SKM-1 (cell line): ENCODE results near the gene KAT6B.
"Not testable (repeated sequence)": the region's sequence is repeated elsewhere in the genome, so short reads cannot be mapped to it uniquely, and the experiment has no call there.

Experiments
- DNase-seq: peaks from one replicate; lab custom pipeline; 2025; ENCODE audit not compliant: unreplicated experiment; lab: John Stamatoyannopoulos, UW

KAT6B gene

DNA sequence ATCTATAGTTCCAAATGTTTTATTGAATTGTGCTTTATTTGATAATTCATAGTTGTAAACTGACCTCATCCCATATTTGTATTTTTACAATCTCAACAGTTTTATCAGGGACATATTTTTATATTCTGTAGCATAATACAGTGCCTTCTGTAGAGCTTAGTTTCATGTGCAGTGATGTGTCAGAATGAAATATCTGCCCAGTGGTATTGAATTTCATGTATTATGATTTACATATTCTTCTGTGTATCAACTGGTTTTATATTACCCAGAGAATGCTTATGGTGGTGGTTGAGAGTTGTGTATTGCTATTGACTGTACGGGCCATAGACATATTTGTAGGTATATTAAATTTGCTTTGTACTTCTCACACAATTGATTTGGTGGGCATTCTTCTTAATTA, 89.9 kb downstream of the KAT6B start:
- DNase-seq, result no peak

DNA sequence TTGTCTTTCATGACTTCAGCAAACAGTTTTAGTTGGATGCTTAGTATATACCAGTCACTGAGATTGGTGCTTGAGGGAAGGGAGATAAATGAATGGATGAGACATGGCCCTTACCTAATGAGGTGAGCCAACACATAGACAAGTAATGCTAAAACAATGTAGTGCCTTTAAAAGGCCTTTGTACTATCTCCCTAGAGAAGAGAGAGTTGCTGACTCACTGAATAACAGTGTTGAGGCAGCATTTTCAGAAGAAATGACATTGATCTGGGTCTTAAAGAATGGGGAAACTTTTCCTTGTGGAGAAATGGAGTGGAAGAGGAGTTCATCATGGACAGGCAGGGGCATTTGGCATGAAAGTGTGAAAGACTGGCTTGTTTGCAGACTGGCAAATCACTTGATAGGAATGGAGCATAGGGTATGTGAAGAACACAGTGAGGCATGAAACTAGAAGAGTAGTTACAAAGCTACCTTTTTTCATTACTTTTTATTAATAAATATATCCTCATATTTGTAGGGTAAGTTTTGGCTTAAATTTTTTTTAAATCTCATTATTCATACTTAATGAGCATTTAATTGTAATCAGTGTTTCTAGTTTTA, 91.2 kb downstream of the KAT6B start:
- DNase-seq, result no peak

DNA sequence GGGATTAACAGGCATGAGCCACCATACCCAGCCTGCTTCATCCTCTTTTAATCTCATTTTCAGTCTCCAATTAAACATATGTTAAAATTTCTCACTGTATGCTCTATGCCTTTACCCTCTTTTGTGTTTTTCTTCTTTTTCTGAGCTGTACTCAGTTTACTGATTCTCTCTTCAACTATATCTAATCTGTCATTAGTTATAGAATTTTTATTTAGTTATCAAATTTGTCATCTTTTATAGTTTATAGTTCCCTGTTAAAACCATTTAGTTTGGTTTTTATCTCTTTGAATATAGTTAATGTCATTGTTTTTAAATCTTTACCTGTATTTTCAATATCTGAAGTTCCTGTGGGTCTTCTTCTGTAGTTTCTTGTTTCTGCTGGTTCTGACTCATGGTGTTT, 93.3 kb downstream of the KAT6B start:
- DNase-seq, result no peak

DNA sequence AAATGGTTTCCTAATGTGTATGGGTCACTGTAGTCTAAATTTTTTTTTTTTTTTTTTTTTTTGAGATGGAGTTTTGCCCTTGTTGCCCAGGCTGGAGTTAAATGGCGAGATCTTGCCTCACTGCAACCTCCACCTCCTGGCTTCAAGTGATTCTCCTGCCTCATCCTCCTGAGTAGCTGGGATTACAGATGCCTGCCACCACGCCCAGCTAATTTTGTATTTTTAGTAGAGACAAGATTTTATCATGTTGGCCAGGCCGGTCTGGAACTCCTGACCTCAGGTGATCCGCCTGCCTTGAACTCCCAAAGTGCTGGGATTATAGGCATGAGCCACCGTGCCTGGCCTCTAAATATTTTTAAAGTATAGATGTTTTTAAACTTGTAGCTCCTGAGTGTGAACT, 94.7 kb downstream of the KAT6B start:
- not testable (repeated sequence) for DNase-seq

DNA sequence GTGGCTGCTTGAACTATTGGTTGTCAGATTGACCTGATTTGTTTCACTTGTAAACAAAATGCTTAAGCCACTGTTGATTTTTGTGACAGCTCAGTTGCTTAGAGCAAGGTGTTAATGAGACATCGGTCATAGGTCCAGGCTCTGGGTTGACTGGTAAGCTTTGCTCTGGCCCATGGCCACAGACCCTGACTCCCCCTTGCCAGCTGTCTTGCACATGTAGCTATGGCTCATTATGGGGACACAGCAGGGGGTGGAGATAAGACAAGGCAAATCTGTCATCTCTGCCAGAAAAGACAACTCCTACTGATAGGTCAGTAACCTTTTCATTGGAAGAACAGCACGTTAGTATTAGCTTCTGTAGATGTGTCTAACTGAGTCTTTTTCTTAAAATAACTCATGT, 95.3 kb downstream of the KAT6B start:
- DNase-seq, result no peak

DNA sequence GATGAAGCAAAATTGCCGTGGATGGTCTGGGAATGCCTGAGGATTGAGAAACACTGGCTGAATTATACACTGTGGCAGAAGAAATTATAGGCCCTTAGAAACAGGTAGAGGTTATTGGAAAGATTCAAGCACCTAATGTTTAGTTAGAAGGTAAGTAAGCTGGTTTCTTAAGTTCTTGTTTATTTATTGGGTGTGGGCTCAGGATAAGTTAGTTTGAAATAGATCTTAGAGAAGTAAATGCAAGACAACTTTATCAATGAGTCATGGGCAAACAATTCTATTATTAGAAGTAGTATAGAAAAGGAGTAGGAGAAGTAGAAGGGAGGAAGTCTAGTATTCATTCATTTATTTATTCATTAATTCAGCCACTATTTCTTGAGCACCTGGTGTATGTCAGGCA, 96.5 kb downstream of the KAT6B start:
- no peak for DNase-seq

DNA sequence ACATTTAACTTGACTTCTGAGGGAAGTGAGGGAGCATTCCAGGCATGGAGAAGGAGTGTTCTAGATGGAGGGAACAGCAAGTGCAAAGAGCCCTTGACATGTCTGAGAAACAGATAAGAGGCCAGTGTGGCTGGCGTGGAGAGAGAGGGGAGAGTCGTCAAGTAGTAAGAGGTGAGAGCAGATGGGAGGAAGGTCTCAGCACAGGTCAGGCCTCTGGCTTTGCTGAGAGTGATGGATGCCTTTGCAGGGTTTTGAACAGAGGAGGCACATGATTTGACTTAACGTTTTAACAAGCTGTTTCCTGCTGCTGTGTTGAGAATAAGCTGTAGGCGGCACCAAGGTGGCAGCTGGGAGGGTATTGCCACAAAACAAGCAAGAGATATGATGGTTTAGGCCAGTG, 97.2 kb downstream of the KAT6B start:
- DNase-seq, result no peak

DNA sequence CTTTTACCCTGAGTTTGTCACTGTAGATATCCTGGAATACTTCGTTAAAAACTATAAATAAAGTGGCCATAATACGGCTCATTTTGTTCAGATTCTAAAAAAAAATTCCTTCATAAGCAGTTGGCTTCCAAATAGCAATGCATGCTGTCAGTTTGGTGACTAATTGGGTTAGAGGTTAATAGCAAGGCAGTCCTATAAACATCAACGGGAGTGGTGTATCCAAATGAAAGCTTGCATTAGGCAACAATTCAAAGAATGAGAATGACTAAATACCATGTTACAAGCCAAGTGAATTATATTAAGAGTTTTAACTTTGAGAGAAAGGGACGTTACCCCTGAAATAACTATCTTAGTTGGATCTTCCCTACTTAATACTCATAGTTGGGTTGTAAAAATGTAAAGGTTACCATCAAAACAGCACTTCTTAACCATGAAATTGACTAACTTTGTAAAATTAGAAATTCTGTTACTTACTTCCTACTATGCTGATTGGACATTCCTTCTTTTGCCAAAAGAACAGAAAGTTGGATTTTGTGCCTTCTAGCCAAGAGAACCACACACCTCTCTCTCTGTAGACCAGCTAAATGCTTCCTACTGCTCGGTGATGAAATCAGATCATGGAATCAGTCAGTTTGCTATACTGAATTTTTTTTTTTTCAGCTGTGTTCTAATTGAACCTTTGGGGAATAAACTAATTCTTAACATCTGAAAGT, 98.0 kb downstream of the KAT6B start:
- no peak for DNase-seq

DNA sequence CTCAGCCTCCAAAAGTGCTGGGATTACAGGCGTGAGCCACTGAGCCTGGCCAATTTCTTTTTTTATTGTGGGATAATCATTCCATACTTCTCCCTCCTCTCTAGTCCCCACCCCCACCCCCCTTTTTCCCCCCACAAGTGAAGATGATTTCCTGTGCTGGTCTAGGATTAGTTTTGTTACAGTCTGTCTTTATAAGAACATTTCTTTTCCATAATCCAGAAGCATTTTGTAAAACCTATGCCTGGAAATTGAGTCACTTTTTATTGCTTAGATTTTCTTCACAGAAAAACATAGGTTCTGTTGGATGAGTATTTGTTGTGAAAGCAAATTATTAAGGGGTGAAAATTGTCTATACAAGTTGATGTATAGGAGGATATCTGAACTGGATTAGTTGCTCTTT, 98.9 kb downstream of the KAT6B start:
- DNase-seq, result no peak

DNA sequence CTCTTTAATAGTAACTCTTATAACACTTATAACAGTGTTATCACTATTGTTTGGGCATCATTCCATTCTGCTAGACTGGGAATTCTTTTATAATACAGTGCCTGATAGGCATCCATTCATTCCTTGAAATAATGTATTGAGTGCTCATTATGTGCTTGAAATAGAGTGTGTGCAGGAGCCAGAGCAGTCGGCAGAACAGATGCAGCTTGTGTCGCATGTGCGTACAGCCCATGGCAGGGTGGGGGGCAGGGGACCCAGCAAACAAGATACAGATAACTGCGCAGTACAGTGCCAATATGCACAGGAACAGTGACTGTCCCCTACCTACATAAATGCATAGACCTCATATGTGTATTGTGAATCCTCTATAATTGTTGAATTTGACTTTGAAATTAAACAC, 99.3 kb downstream of the KAT6B start:
- DNase-seq, result no peak

DNA sequence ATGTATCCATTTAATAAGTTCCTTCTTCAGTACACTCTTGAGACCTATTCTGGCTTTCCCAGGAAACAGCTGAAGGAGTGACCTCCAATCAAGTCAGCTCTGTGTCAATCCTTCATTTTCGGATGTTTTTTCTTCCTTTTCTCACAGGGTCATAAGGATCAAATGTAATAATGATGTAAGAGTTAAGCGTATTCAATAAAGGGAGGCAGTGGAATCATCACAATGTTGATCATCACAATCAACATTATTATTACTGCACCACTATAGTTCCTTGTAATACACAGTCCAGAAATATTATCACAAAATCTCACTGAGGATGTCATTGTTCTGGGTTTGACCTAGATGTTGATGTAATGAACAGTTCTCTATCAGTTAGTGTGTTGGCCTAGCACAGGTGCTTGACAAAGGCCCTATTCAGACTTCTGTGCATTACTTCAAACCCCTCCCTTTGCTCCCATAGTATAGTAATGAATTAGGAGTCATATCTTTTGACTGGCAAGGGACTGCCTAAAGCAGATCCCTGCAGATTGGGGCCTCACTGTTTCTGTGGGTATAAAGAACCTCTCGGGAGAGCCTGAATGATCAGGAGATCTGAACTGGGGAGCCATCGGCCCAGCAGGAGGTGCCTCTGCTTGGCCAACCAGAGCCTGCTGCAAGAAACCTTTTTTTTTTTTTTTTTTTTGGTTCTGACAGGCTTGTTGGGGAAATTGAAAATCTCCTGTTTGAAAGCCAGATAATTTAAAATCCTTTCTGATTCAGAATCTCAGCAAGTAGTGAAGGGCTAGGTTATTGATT, 100.6 kb downstream of the KAT6B start:
- no peak for DNase-seq

DNA sequence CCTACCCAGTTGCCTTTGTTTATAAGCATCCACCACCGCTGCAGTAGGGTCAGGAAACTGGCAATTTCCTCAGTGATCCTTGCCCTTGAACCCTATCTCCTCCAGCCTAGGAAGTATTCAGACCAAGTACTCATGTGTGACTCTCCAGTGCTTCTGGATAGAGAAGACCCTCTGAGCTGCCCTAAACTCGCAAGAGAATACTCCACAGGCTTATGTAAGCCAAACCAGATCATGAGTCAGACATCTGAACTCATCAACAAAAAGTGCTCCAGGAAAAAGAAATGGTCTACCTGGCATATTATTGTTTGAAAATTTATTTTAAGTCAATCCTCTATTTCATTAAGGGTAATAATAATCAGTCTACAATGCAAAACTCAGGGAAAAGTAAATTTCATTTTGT, 101.3 kb downstream of the KAT6B start:
- DNase-seq, result no peak

DNA sequence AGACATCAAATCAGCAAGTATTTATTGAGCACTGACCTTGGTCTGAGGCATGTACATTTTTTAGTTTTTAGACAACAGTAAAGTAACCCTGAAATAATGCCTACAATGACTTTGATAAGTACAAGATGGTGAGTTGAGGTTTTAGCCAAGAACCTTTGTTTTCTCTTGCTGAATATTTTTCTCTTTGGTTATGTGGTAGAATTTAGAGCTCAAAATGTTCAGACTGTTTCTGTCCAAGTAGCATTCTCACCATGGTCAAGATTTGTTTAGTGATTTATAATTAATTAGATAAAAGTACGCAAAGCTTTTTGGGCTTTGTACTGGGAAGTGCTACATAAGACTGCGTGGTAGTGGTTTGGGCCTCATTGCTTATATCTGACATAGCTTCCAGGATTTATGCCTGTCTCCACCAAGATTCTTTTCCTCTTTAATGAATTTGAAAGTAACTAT, 102.4 kb downstream of the KAT6B start:
- no peak for DNase-seq

DNA sequence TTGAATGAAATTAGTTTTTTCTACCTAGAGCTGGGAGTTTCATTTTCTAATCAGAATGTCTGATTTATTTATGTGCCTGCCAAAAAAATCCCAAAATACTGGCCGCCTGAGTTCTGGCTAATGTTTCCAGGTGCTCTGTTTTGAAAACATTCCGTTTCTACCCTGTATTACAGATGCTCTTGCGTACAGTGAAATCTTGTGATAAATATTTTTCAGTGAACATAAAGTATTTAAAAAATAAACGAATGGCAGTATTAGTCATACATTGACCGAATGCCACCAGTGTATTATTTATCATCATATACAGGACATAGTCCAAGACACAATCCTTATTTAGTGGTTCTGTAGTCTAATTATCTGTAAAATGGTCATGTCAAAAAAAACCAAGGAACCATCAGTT, 102.8 kb downstream of the KAT6B start:
- DNase-seq, result no peak

DNA sequence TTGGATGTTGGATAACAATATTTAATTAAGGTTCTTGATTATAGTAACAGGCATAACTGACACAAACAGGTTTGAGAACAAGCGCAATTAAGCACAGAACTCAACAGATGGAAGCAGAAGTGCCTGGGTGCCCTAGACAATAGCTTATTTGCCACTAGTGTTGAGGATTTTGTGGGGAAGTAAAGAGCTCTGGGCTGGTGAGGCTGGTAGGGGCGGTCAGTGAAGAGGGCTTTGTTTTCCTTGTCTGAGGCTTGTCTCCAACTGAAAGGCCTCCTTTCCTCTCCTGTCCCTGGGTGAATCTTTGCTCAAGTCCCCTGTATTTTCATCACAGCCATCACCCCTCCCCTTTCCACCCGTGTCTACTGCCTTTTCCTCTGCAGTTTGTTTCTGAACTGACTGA, 104.6 kb downstream of the KAT6B start:
- DNase-seq, result no peak

DNA sequence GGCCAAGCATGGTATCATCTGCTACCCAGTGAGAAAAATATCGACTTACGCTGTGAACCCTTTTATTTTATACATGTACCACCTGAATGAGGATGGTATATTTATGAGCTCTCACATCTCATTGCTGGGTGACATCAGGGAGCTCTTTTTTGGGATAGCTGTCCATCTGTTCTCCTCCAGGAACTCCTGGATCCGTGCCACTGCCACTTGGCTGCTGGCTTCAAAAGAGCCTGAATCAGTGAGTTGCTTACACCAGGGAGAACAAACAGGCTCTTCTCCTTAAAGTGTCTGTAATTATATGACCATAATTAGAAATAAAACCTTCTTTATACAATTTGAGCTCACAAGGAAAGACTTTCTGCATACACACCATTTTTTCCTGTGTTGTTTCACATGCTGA, 106.2 kb downstream of the KAT6B start:
- DNase-seq, result no peak

DNA sequence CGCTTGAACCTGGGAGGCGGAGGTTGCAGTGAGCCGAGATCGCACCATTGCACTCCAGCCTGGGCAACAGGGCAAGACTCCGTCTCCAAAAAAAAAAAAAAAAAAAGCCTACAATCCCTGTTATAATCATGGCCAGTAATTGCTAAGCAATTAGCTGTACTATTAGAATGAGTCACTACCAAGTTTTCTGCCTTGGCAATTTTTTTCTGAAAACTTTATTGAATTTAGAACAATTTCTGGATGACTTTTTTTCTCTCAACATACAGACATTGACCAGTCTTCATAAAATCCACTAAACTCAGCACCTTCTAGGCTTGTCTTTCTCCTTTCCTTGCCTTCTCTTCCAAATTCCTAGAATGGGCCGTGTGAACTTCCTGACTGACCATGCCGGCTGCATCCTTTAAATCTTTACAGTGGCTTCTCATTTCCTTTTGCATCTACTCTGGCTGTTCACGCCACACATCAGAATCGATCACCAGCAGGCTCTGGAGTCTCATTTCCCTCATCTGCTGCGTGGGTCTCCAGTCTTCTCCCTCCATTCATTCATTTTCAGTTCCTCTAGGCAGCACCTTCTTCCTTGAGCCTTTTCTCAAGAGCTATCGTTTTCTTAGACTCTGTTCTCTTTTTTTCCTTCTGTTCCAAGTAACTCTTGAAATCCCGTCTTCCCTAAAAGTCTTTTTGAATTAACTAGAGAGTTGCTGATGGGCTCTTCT, 107.9 kb downstream of the KAT6B start:
- no peak for DNase-seq

DNA sequence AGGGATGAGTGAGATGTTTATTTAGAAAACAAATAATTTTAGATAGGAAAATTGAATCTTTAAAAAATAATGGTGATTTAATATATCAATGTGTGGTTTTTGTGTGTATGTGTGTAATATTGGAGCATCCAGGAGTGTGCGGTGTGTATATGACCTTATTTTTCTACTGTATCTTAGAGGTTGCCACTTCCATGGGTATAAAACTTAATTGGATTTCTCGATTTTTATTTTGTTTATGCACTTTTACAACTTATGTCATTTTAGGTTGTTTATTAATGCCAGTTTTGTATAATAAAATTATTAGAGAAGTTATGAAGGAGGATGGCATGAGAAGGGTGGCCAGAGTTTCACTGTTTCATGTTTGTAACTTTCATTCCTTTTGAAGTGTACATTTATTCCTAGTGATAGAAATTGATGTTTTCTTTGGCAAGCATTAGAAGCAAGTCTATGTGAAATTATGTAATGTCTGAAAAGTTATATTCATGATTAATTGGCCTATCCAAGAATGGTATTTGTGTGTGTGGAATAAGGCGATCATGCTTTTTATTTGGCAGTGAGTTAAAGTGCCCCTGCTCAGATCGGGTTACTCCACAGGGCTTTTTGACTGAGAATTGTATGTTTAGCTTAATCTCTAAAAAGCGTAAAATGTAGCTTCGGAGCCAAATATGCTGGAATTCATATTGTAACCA, 110.3 kb downstream of the KAT6B start:
- no peak for DNase-seq

DNA sequence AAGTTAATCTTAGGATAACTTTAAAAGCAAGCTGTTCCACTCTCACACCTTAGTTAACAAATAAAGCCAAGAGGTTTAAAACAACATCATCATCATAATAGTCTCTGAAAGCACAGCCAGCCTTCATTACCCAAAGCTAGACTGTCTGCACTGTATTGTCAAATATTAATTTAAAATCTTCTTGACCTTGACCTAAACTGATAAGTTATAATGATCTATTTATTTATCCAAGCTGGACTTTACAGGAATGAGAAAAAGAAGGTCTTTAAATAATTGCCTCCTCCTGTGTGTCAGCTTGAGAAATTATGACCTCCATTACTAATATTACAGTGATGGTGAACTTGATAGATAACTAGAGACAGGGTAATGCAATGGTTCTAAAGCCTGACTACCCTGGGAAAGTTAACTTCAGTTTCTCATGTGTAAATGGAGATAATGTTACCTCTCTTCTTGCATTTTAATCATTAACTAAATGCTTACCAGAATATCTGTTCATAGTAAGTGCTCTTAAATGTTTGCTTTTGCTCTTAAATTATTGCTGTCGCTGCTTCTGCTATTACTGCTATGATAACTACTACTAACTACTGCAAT, 111.0 kb downstream of the KAT6B start:
- DNase-seq, result no peak

DNA sequence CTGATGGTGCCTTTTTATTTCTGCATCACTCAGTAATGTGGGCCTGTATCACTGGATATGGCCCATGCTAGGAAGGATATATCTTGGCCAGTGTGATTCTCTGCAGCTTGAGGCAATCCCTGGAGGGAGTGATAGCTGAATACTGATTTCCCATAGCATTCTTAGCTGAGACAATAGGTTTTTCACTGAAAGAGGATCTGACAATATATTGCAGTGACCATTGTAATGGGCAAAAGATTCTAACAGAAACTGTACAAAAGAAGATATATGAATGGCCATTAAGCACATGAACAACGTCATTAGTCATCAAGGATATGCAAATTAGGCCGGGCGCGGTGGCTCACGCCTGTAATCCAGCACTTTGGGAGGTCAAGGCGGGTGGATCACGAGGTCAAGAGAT, 117.8 kb downstream of the KAT6B start:
- no peak for DNase-seq
